ENCODE measurements around the gene KLRC2.
"Not testable (repeated sequence)": the region's sequence is repeated elsewhere in the genome, so short reads cannot be mapped to it uniquely, and the experiment has no call there.

The KLRC2 gene

DNA sequence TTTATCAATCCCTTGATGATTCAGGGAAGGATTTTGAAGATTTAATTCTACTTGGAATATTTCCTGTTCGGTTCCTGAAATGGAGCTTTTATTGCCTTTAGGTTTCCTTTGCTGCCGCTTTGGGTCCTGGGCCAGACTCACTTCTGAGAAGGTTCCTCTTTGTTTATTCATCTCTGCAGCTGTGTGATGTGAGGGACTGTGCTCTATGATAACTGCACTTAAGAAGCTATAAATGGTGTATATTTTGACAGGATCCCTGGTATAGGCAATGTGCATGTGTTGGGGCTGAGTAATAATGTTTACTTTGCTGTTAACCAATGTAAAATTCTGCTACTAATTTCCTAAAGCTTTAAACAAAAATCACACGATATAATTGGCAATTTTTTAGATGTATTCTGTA, at the start of gene KLRC2:
Gene KLRC2, minus strand, starts transcription at position 195 of the 400 bp plus-strand sequence. Its CDS starts 24 bp downstream, at position 171.
- not testable (repeated sequence) for DNase-seq

DNA sequence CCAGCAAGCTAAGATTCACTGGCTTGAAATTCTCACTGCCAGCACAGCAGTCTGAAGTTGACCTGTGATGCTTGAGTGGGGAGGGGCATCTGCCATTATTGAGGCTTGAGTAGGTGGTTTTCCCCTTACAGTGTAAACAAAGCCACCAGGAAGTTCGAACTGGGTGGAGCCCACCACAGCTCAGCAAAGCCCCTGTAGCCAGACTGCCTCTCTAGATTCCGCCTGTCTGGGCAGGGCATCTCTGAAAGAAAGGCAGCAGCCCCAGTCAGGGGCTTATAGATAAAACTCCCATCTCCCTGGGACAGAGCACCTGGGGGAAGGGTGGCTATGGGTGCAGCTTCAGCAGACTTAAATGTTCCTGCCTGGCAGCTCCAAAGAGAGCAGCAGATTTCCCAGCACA, 46.1 kb upstream of the KLRC2 start:
- DNase-seq: not testable (repeated sequence)

DNA sequence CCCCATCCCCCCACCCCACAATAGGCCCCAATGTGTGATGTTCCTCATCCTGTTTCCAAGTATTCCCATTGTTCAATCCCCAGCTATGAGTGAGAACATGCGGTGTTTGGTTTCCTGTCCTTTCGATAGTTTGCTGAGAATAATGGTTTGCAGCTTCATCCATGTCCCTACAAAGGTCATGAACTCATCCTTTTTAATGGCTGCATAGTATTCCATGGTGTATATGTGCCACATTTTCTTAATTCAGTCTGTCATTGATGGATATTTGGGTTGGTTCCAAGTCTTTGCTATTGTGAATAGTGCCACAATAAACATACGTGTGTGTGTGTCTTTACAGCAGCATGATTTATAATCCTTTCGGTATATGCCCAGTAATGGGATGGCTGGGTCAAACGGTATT, 37.0 kb upstream of the KLRC2 start:
- DNase-seq: not testable (repeated sequence)

DNA sequence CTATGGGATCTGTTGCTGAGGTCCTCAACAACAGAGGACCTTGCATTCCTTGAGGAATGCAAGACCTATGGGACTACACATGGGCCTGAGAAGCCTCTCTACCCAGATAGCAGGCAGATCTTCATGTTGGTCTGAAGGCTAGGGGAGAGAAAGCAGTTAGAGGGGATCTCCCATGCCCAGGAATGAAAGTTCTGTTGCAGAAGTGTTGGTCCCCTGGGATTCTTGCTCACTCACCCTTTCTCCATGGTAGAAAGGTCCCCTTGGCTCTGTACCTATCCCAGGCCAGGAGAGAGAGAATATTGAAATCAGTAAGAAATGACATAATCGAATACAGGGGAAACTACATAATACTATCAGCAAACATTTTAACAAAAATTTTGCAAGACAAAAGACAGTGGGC, 33.9 kb upstream of the KLRC2 start:
- no peak for DNase-seq

DNA sequence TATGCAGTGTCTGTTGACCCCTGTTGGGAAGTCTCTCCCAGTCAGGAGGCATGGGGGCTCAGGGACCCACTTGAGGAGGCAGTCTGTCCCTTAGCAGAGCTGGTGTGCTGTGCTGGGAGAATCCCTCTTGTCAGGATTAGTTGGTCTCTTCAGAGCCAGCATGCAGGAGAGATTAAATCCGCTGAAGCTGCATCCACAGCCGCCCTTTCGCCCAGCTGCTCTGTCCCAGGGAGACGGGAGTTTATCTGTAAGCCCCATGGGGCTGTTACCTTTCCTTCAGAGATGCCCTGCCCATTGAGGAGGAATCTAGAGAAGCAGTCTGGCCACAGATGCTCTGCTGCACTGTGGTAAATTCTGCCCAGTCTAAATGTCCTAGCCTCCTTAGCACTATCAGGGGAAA, 30.5 kb upstream of the KLRC2 start:
- DNase-seq: no peak

DNA sequence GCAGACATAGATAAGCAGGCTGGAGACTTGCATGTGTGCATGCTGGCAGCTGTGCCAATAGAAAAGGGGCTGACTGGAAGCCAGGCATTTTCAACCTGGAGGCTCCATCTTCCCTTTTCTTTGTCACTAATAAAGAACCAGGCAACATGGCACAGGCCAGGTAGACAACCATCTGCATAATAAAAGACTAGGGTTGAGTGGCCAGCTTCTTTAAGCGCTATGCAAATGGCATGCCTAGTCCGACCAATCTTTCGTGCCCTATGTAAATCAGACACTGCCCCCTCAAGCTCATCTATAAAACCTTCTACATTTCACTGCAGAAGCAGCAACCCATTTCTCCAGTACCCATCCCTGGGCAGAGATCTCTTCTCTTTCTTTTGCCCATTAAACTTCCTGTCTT, 21.9 kb upstream of the KLRC2 start:
- DNase-seq: no peak

DNA sequence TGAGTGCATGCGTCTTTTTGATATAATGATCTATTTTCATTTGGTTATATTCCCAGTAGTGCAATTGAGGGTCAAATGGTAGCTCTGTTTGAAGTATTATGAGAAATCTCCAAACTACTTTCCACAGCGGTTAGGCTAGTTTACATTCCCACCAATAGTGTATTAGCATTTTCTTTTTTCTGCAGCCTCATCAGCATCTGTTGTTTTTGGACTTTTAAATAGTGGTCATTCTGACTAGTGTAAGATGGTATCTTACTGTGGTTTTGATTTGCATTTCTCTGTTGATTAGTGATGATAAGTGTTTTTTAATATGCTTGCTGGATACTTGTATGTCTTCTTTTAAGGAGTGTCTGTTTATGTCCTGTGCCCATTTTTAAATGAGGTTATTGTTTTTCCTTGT, 21.0 kb upstream of the KLRC2 start:
- DNase-seq: no peak

DNA sequence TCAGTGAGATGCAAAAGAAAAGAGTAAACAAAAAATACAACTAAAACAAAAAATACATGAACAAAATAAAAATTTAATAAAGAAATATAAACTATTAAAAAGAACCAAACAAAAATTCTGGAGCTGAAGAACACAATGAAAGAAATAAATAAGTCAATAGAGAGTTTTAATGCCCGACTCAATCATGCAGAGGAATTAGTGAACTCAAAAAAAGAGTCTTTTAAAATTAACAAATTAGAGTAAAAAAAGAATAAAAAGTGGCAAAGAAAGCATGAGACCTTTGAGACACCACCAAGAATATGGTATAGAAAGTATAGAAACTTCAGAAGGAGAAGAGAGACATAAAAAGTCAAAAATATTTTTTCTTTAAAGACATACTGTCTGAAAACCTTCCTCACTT, 20.0 kb upstream of the KLRC2 start:
- no peak for DNase-seq

DNA sequence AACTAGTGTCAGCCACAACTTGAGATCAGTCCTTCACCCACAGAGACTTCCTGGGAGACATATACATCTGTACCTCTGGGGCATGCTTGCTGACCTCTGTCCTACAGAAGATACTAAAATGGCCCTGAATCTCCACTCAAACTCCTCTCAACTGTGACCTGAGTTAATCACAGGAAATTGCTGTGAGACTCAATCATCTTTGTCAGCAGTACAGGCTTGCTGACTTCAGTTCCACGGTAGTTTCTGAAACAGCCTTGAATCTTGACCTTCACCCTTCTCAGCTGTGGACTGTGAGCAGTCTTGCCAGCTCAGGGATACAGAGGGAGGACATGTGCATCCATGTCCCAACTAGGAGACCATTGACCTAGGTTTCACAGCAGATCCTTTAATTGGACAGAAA, 18.7 kb upstream of the KLRC2 start:
- DNase-seq: no peak

DNA sequence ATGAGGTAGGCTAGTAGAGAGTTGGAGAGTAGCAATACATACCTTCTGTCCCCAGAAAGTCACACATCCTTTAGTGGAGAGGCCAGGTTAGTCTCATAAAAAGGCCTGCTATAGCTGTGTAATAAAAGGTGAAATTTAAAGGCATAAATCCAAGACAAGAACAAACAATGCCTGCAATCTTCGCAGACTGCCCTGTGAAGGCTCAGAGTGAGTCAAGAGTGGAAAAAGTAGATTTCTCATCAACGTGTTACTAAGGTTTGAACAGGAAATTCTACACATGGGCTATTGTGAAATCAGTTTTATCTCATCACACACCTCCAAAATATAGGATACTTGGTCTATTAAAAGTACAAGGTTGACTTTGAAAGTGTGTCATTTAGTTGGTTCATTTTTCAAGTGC, 17.3 kb upstream of the KLRC2 start, which contains the start of gene KLRC1:
Gene KLRC1, minus strand, starts transcription at position 222 of the 400 bp plus-strand sequence. CDS start 2,221 bp downstream, outside the sequence.
- DNase-seq: no peak

DNA sequence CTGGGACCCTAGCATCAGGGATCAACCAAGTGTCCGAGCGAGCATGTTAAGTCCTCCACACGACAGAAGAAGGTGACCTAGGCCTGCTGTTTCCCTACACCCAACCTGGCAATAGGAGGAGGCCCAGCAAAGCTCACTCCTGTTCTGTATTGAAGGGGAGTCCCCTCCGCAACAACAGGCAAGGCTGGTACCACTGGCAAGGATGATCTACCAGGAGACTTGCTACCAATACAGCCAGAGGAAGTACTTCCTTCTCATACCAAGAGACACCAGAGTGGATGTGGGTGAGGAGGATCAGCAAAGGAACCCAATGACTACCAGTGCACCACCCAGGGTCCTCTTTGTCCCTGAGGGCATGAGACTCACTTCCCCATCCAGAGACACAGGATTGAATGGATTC, 12.4 kb upstream of the KLRC2 start:
- DNase-seq: no peak

DNA sequence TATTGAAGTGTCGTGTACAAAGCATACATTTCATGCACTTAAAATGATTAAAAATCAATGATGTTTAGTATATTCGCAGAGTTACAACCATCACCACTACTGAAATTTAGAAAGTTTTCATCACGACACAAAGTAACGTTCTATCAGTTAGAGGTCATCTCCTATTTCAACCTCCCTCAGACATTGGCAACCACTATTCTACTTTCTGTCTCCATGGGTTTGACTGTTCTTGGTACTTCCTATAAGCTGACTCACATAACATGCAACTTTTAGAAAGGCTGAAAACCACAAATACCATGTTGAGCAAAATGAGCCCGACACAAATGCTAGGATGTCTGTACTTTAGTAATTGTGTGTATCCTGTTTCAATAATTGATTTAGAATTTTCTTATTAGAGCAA, 10.2 kb upstream of the KLRC2 start:
- DNase-seq: not testable (repeated sequence)

DNA sequence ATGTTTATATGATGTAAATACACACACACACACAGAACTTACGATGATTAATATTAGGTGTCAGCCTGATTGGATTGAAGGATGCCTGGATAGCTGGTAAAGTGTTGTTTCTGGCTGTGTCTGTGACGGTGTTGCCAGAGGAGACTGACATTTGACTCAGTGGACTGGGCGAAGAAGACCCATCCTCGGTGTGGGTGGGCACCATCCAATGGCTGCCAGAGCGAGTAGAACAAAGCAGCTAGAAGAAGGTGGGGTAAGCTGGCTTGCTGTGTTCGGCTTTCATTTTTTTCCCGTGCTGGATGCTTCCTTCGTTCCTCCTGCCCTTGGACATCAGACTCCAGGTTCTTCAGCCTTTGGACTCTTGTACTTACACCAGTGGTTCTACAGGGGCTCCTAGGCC, 5.3 kb upstream of the KLRC2 start:
- DNase-seq: not testable (repeated sequence)

DNA sequence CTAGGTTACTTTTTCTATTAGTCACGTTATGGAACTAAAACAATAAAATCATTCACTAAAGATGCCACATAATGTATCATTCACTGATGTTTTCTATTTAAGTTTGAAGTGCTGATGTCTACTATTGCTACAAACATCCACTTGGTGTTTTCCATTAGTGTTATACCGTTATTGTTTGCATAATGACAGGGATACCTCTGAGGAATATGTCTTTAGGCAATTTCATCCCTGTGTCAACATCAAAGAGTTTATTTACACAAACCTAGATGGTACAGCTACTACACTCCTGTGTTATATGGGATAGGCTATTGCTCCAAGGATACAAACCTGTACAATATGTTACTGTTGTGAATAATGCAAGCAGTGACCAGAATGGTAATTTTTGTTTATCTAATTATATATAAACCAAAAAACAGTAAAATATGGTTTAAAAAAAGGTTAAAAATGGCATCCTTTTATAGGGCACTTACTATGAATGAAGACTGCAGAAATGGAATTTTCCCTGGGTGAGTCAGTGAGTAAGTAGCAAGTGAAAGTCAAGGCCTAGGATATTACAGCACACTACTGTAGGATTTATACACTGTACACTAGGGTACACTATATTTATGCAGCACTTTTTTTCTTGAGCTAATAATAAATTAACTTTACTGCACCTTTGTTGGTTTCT, 3.9 kb upstream of the KLRC2 start:
- DNase-seq: not testable (repeated sequence)

DNA sequence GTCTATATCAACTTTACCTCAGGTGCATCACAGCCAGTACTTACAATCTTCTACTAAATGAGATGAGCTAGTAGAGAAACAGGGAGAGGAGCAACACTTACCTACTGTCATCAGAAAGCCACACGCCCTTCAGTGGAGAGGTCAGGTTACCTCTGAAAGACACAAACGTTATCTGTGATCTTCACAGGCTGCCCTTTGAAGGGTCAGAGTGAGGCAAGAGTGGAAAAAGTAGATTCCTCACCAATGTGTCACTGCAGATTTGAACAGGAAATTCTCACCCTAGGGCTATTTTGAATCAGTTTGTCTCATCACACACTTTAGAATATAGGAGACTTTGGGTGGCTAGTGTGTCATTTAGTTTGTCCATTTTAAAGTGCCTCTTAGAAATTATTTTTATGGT, 1.8 kb upstream of the KLRC2 start:
- not testable (repeated sequence) for DNase-seq

DNA sequence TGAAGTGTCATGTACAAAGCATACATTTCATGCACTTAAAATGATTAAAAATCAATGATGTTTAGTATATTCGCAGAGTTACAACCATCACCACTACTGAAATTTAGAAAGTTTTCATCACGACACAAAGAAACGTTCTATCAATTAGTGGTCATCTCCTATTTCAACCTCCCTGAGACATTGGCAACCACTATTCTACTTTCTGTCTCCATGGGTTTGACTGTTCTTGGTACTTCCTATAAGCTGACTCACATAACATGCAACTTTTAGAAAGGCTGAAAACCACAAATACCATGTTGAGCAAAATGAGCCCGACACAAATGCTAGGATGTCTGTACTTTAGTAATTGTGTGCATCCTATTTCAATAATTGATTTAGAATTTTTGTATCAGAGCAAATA, 5.2 kb downstream of the KLRC2 start:
- not testable (repeated sequence) for DNase-seq

DNA sequence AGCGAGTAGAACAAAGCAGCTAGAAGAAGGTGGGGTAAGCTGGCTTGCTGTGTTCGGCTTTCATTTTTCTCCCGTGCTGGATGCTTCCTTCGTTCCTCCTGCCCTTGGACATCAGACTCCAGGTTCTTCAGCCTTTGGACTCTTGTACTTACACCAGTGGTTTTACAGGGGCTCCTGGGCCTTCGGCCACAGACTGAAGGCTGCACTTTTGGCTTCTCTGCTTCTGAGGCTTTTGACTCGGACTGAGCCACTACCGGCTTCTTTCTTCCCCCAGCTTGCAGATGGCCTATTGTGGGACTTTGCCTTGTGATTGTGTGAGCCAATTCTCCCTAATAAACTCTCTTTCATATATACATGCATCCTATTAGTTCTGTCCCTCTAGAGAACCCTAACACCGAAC, 9.9 kb downstream of the KLRC2 start:
- not testable (repeated sequence) for DNase-seq

DNA sequence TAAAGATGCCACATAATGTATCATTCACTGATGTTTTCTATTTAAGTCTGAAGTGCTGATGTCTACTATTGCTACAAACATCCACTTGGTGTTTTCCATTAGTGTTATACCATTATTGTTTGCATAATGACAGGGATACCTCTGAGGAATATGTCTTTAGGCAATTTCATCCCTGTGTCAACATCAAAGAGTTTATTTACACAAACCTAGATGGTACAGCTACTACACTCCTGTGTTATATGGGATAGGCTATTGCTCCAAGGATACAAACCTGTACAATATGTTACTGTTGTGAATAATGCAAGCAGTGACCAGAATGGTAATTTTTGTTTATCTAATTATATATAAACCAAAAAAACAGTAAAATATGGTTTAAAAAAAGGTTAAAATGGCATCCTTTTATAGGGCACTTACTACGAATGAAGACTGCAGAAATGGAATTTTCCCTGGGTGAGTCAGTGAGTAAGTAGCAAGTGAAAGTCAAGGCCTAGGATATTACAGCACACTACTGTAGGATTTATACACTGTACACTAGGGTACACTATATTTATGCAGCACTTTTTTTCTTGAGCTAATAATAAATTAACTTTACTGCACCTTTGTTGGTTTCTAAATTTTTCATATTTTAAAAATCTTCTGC, 11.4 kb downstream of the KLRC2 start:
- not testable (repeated sequence) for DNase-seq

DNA sequence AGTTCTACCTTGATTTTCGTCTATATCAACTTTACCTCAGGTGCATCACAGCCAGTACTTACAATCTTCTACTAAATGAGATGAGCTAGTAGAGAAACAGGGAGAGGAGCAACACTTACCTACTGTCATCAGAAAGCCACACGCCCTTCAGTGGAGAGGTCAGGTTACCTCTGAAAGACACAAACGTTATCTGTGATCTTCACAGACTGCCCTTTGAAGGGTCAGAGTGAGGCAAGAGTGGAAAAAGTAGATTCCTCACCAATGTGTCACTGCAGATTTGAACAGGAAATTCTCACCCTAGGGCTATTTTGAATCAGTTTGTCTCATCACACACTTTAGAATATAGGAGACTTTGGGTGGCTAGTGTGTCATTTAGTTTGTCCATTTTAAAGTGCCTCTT, 13.7 kb downstream of the KLRC2 start:
- not testable (repeated sequence) for DNase-seq

DNA sequence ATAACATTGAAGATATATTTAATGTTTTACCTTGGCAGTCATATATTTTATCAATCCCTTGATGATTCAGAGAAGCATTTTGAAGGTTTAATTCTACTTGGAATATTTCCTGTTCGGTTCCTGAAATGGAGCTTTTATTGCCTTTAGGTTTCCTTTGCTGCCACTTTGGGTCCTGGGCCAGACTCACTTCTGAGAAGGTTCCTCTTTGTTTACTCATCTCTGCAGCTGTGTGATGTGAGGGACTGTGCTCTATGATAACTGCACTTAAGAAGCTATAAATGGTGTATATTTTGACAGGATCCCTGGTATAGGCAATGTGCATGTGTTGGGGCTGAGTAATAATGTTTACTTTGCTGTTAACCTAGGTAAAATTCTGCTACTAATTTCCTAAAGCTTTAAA, 15.5 kb downstream of the KLRC2 start, which contains the start of gene KLRC3:
Gene KLRC3, minus strand, starts transcription at position 262 of the 400 bp plus-strand sequence. Its CDS starts 45 bp downstream, at position 217.
- DNase-seq: not testable (repeated sequence)

DNA sequence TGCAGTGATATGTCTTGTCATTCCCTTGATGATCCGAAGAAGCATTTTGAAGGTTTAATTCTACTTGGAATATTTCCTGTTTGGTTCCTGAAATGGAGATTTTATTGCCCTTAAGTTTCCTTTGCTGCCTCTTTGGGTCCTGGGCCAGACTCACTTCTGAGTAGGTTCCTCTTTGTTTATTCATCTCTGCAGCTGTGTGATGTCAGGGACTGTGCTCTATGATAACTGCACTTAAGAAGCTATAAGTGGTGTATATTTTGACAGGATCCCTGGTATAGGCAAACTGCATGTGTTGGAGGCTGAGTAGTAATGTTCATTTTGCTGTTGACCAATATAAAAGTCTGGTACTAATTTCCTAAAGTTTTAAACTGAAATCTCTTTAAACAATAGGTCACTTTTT, 26.4 kb downstream of the KLRC2 start, which contains the start of gene KLRC4:
Gene KLRC4, minus strand, starts transcription at position 366 of the 400 bp plus-strand sequence. Its CDS starts 182 bp downstream, at position 184.
- no peak for DNase-seq

DNA sequence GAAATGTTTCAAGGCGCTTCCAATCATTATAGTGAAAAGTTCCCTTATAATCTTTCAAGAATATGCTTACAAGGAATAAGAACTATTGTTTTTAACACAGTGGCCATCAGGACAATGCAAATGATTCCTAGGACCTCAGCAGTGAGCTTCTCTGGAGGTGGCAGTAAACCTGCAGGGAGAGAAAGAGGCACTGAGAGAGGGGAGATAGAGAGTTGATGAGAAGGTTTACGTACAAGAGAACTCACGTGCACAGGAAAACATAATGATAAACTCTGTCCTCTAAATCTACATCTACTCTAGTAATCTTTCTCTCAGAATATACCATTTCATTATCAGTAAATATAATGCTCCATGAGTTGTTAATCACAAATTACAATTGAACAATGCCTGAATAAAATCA, 27.0 kb downstream of the KLRC2 start:
- no peak for DNase-seq

DNA sequence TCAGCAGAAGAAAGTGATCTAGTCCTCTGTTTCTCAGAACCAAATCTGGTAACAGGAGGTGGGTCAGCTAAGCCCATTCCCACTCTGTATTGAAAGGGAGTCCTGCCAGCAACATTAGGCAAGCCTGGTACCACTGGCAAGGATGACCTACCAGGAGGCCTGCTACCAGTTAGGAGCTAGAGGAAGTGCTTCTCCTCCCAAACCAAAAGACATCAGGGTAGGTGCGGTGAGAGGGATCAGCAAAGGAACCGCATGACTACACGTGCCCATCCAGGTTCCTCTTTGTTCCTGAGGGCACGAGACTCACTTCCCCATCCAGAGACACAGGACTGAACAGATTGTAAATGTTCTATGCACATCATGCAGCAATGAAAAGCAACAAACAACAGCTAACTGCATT, 29.1 kb downstream of the KLRC2 start:
- no peak for DNase-seq

DNA sequence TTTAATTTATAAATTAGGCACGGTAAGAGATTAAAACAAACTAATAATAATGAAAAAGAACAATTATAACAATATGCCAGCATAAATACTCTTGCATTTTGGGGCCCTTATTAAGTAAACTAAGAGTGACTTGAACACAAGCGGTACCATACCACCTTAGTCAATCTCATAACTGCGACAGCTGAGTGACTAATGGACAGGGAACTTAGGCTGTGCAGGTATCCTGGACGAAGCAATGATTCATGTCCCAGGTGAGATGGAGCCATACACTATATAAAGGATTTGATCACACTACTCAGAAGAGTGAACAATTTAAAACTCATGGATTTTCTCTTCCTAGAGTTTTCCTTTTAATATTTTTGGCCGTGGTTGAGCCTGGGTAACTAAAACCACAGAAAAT, 30.5 kb downstream of the KLRC2 start:
- no peak for DNase-seq
